Esophagus muscularis mucosa (tissue), 4 donors: Measurements from ENCODE around the gene ALCAM. TPM values are rescaled to one million over a fixed set of nuclear protein-coding genes. Genes with fewer than 3 reads are reported as not detected.

Experiments
- DNase-seq: peaks from one replicate; pipeline ENCODE4 v3.0.0-alpha.2; 2017; ENCODE audit errors: extremely low spot score
- H3K27ac ChIP-seq, 4 donors: fragments of 200-600 bp; sonication (generic); replicated peaks in 1 of 4; 1 replicate in 3 of 4; 2 replicates in 1 of 4; pipeline ENCODE4 v1.5.1; 2016 to 2019; ENCODE audit warnings: mild to moderate bottlenecking in 1 of 4
- H3K27me3 ChIP-seq, 4 donors: fragments of 200-600 bp; sonication (generic); one replicate each; pipeline versions ENCODE4 v1.5.1 to v1.6.0; 2016 to 2019
- H3K36me3 ChIP-seq, 4 donors: fragments of 200-600 bp; sonication (generic); one replicate each; pipeline ENCODE4 v1.5.1; 2016 to 2019
- H3K4me1 ChIP-seq, 4 donors: fragments of 200-600 bp; sonication (generic); one replicate each; pipeline ENCODE4 v1.5.1; 2016 to 2019
- H3K4me3 ChIP-seq, 4 donors: fragments of 200-600 bp; sonication (generic); 1 replicate in 2 of 4; 2 replicates in 2 of 4; pipeline ENCODE4 v1.5.1; 2016 to 2019; ENCODE audit warnings: mild to moderate bottlenecking in 4 of 4, moderate library complexity in 1 of 4
- H3K9me3 ChIP-seq, 4 donors: fragments of 200-600 bp; sonication (generic); 1 replicate in 3 of 4; 2 replicates in 1 of 4; pipeline ENCODE4 v1.5.1; 2016 to 2019
- CTCF ChIP-seq, 3 experiments: fragments of 200-600 bp in 2 of 3; fragments of 450-650 bp in 1 of 3; sonication (generic) in 2 of 3; IDR thresholded peaks; one replicate each; pipeline ENCODE4 v1.5.1; 2017 to 2019; ENCODE audit warnings: antibody characterized with exemption in 3 of 3, mild to moderate bottlenecking in 2 of 3, moderate library complexity in 1 of 3
- EP300 ChIP-seq: sonication (generic); formaldehyde crosslinking; IDR thresholded peaks from one replicate; pipeline ENCODE4 v1.6.1; 2017; ENCODE audit warnings: antibody characterized with exemption
- POLR2A ChIP-seq: fragments of 450-650 bp; IDR thresholded peaks from one replicate; pipeline ENCODE4 v1.6.1; 2017; ENCODE audit warnings: antibody characterized with exemption, moderate library complexity, mild to moderate bottlenecking, low read depth
- POLR2AphosphoS5 ChIP-seq, 2 donors: sonication (generic); formaldehyde crosslinking; IDR thresholded peaks; one replicate each; pipeline ENCODE4 v1.6.1; 2017; ENCODE audit warnings: antibody characterized with exemption in 2 of 2
- WGBS: methylation state at CpG from one replicate; pipeline ENCODE4 v1.1.5; 2018; 5-methylcytosine and 5-hydroxymethylcytosine counted together
- intact Hi-C: fragments of 100-400 bp; cut with DNase I; formaldehyde crosslinking; loops from one replicate; pipeline ENCODE4 v1.15.1; 2023
- total RNA-seq, 4 donors: library from RNA; depleted of rRNA; stranded (reverse); fragments of >200 nt; gene quantifications; one replicate each; pipeline versions ENCODE4 v1.1.0 to v1.2.1, GENCODE V29; 2016

Gene ALCAM
- total RNA-seq, 4 donors from 2014 or later = 19.0 to 26.2 (median 22.6) TPM

GRCh38 chr3:105528955-105529354 is 162.2 kb downstream of the ALCAM start:
- TF ChIP-seq POLR2A (no peak), CTCF (IDR thresholded peaks at IDR 0.05) (no peak), POLR2AphosphoS5 (IDR thresholded peaks at IDR 0.05) (no peak), EP300 (no peak)
- H3K4me1 ChIP-seq = no peaks in the 10 kb centered on the region
- H3K4me3 ChIP-seq = no peak overlapping the region
- no peak overlapping the region for H3K27ac ChIP-seq
- DNase-seq = no peak
- intact Hi-C loops = no loop called here
- no peaks in the 10 kb centered on the region for H3K9me3 ChIP-seq
- 90% methylated on average over 2 of the region's 2 CpGs for WGBS
- peaks cover 0 to 7% (median 0%) of the 10 kb centered on the region in 4 donors for H3K36me3 ChIP-seq
- no peaks in the 10 kb centered on the region for H3K27me3 ChIP-seq

- intact Hi-C loops = no loop called here
- Histone ChIP-seq H3K9me3 (no peaks in the 10 kb centered on the region), H3K36me3 (peaks cover 0 to 12% (median 0%) of the 10 kb centered on the region in 4 donors), H3K27me3 (no peaks in the 10 kb centered on the region), H3K4me3 (no peak overlapping the region), H3K27ac (no peak overlapping the region), H3K4me1 (no peaks in the 10 kb centered on the region)
- 68% methylated on average over 1 of the region's 1 CpG for WGBS
- DNase-seq = no peak
- TF ChIP-seq EP300 = no peak
- TF ChIP-seq POLR2AphosphoS5 (IDR thresholded peaks at IDR 0.05) = no peak
- no peak for TF ChIP-seq POLR2A
- no peak for TF ChIP-seq CTCF (IDR thresholded peaks at IDR 0.05)
These were observed 162.7 kb downstream of the ALCAM start for GRCh38 chr3:105529456-105529855.

- H3K36me3 ChIP-seq = peaks cover 0 to 16% (median 0%) of the 10 kb centered on the region in 4 donors
- no peaks in the 10 kb centered on the region for H3K4me1 ChIP-seq
- WGBS = 100% methylated on average over 2 of the region's 2 CpGs
- no peak overlapping the region for H3K4me3 ChIP-seq
- no peaks in the 10 kb centered on the region for H3K27me3 ChIP-seq
- TF ChIP-seq CTCF (IDR thresholded peaks at IDR 0.05) = no peak
- TF ChIP-seq POLR2A = no peak
- no peak for TF ChIP-seq EP300
- no peak for TF ChIP-seq POLR2AphosphoS5 (IDR thresholded peaks at IDR 0.05)
- no peak overlapping the region for H3K27ac ChIP-seq
- intact Hi-C loops = no loop called here
- H3K9me3 ChIP-seq = no peaks in the 10 kb centered on the region
- no peak for DNase-seq
These were observed 165.5 kb downstream of the ALCAM start for GRCh38 chr3:105532251-105532650.

- WGBS = 100% methylated on average over 3 of the region's 3 CpGs
- no peak for DNase-seq
These were observed 167.3 kb downstream of the ALCAM start for GRCh38 chr3:105533960-105534359.

More at GRCh38 chr3:105533960-105534359, 167.3 kb downstream of the ALCAM start:
- Histone ChIP-seq H3K9me3 (no peaks in the 10 kb centered on the region), H3K27me3 (no peaks in the 10 kb centered on the region), H3K4me3 (no peak overlapping the region), H3K27ac (no peak overlapping the region), H3K4me1 (no peaks in the 10 kb centered on the region), H3K36me3 (peaks cover 0 to 16% (median 0%) of the 10 kb centered on the region in 4 donors)
- intact Hi-C loops = no loop called here
- TF ChIP-seq POLR2A (no peak), POLR2AphosphoS5 (IDR thresholded peaks at IDR 0.05) (no peak), CTCF (IDR thresholded peaks at IDR 0.05) (no peak), EP300 (no peak)
